AG10803 (cell line): ENCODE measurements around the gene ATOSB.

Experiments
- DNase-seq: peaks from one replicate; pipeline ENCODE4 v3.0.0; 2010; ENCODE audit warnings: low read depth
- H3K4me3 ChIP-seq: 2 replicates; pipeline ENCODE4 v1.5.1; 2011; ENCODE audit warnings: mild to moderate bottlenecking, low read length, control low read depth
- CTCF ChIP-seq: conservative IDR thresholded peaks from 2 replicates; pipeline ENCODE4 v1.5.1; 2011; ENCODE audit warnings: mild to moderate bottlenecking, low read length, control low read depth, inconsistent platforms

Gene ATOSB

DNA sequence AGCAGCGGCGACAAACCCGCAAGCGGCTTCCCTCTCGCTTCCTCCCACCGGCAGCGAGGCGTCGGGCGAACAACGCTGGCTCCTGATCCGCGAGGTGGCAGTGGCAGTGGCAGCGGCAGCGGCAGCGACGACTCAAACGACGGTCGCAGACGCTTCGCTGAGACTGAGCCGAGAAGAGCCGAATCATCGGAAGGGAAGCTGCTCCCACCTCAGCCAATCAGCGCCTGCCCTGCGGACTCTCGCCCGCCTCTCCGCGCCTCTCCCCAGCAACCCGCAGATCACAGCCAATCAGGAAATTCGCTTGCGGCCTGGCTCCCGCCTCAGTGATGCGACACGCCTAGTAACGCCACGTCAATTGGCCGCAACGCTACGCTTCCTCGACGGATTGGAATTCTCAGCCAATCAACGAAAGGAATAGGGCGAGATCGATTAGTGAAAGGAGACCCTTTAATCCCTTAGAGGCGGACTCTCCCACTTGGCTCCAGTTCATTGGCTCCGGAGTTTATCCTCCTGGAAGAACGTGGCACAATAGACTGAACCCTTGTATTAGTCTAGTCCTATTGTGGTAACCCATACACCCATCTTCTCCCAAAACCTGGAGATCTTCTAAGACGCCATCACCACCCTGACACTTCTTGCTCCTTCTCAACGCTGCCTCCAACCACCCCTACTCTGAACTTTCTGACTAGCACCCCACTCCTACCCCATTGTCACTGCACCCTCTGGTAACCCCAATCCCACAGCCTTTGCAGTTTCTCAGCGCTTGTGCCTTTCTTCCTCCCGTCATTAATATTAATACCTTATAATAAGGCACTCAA lies 43.0 kb downstream of the ATOSB start, which contains the start of gene VCP:
VCP (minus strand) TSS at position 165 of the 818 bp plus-strand sequence. CDS start 272 bp downstream, outside the sequence.
- peak within 1 kb of the TSS; percentile 76 for H3K4me3 ChIP-seq
- no peak for TF ChIP-seq CTCF
- peak; percentile 99 for DNase-seq

DNA sequence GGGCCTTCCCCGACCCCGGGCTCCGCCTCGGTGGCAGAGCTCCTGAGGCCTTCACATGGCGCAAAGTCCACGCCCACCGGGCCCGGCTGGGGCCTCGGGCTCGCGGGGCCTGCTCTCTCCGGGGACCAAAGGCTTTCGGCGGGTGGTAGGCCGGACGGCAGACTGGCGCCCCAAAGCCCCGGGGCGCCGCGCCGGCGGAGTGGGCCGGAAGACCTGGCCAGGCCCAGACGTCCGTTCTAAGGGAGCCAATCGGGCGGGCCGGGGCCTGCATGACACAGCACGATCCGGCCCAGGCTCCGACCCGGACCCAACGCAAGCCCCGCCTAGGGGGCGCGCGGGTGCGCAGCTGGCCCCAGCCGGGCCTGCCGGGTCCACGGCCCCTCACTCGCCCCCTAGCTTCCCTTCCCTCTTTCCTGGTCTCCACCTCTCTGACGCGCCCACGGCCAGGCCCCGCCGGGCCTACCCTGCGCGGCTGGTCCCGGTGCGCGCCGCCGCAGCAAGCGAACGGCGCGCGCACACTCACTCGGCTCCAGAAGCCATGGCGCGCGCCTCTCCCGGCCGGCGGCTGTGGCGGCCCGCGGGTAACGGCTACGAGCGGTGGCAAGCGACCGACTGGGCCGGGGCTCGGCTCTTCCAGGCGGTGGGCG lies 43.7 kb downstream of the ATOSB start:
- DNase-seq, result peak; percentile 88
- peak overlapping the region; percentile 76 for H3K4me3 ChIP-seq
- TF ChIP-seq CTCF, result peak; percentile 18; the same call in 1 of the 2 replicates

DNA sequence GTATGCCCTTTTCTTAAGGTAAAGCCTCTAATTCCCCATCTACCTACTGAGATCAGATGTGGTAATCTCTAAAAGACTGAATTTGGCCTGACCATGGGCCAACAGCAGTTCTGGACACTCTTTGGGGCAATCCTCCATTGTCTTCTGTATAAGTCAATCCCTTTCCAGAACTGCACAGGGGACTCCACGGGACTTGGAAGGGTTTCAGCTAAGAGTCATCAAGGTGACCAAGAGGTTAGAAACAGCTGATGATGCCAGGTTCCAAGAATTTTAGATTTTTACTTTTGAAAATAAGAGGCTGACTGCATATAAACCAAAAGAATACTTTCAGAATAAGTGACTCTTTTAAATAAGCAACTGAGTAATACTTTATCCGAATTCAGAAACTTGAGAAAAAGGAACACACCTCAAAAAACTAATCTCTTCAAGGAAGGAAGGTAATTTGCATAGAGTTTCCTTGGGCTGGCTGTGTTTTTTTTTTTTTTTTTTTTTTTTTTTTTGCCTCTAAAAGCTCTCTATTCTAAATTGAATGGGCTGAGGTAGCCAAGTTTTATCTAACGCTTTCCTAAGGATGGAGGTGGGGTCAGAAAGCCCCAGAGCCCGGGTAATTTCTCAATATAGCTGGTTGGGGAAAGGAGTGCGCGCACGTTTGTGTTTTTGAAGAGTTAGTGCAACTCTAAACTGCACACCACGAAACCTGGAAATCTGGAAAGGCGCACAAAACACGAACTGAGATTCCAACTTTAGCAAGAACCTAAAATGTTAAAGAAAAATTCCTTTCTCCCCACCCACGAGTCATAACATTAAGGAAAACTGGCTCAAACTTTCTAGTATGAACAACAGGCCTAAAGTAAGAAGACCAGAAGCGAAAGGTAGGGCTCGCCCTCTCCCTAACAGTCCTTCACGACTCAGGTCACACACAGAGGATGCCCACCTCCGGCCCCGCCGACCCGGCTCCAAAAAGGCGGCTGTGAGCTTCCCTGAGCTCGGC lies 44.5 kb downstream of the ATOSB start:
- peak; percentile 23 for DNase-seq
- H3K4me3 ChIP-seq, result peak overlapping the region; percentile 76
- TF ChIP-seq CTCF, result no peak

DNA sequence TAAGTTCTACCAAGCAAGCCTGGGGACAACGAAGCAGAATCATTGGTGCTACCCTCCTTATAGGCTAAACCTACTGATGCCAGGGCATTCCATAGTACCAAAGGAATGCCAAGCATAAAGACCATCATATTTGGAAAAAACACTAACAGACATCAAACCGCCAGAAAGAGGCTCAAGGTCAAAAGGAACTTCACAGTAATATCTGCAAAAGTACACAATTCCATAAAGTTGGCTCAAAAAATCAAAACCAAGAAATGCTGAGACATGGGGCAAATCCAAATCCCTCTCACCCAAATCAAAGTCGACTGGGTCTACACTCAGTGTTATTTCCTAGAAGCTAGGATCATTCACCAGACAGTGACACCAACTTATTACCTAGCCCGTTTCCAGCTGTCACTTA lies 46.6 kb downstream of the ATOSB start:
- no peak for DNase-seq
- H3K4me3 ChIP-seq, result no peak overlapping the region
- no peak for TF ChIP-seq CTCF

DNA sequence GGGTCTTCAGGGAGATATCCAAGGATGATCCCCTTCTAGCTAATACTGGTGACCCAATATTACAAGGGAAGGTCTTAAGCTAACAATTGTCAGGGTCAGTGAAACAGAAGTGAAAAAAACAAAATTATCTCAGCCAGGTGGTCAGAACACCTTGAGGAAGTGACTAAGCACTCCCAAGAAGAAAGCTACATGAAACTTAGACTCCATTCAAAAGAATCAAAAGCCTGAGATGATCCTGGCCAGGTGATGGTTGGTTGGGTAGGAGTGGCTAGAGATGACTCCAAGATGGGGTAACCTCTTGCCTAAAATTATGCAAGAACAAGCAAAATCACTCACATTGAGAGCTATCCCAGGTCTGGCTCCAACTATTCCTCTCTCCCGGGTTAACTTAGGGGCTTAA lies 48.6 kb downstream of the ATOSB start:
- DNase-seq, result no peak
- no peak overlapping the region for H3K4me3 ChIP-seq
- no peak for TF ChIP-seq CTCF

DNA sequence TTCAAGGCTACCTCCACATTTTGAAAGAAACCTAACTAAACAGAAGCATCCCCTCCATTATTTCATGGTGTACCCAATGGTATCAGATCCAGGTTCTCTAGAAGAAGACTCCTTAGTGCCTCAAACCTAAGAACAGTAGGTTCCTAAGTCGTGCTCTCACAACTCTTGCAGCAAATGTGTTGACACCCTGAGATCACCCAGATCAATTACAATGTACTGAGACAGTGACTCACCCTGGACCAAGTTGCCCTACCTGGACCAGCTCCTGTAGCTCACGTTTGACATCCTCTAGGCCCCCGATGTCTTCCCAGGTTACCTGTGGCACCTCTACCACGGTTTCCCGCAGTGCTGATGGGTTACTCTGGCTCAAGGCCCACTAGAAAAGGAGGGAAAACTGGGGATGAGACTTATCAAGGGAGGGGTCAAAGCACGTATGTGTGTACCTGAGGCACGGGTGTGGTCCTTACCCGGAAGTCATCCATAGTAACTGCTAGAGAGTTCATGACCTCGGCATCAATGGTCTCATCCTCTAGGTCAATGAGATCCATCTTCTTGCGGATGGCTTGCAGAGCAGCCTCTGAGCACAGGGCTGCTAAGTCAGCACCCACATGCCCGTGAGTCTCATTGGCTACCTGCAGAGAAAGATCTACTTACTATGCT lies 55.0 kb downstream of the ATOSB start:
- H3K4me3 ChIP-seq, result no peak overlapping the region
- DNase-seq, result no peak
- no peak for TF ChIP-seq CTCF
